Osteocyte (in vitro differentiated cells): ENCODE results near the gene APAF1. TPM values are rescaled to one million over a fixed set of nuclear protein-coding genes. Genes with fewer than 3 reads are reported as not detected.

Experiments used
- DNase-seq: peaks from one replicate; pipeline ENCODE4 v3.0.0; 2021; ENCODE audit warnings: mixed read lengths; ENCODE audit not compliant: unreplicated experiment; ENCODE audit errors: extremely low spot score
- H3K27ac Mint-ChIP-seq: one replicate; pipeline ENCODE4 v1.8.0; 2021; ENCODE audit warnings: mild to moderate bottlenecking, mixed read lengths; ENCODE audit not compliant: unreplicated experiment
- H3K27me3 Mint-ChIP-seq: one replicate; pipeline ENCODE4 v1.8.0; 2021; ENCODE audit warnings: mixed read lengths; ENCODE audit not compliant: unreplicated experiment
- H3K36me3 Mint-ChIP-seq: one replicate; pipeline ENCODE4 v1.8.0; 2021; ENCODE audit warnings: mixed read lengths; ENCODE audit not compliant: unreplicated experiment
- H3K4me1 Mint-ChIP-seq: one replicate; pipeline ENCODE4 v1.8.0; 2021; ENCODE audit warnings: mixed read lengths; ENCODE audit not compliant: unreplicated experiment
- H3K4me3 Mint-ChIP-seq: one replicate; pipeline ENCODE4 v1.8.0; 2021; ENCODE audit warnings: mild to moderate bottlenecking, moderate library complexity, mixed read lengths; ENCODE audit not compliant: unreplicated experiment
- H3K9me3 Mint-ChIP-seq: one replicate; pipeline ENCODE4 v1.8.0; 2021; ENCODE audit warnings: mixed read lengths; ENCODE audit not compliant: unreplicated experiment
- total RNA-seq: library from RNA; stranded (reverse); gene quantifications from 2 replicates; pipeline ENCODE4 v1.2.1, GENCODE V29; 2021
- TF ChIP-seq, protein P1 (sequence below): fragments of 200-600 bp; sonication (generic); IDR thresholded peaks from 2 replicates; pipeline ENCODE4 v1.5.0; 2021; ENCODE audit warnings: antibody characterized with exemption, mild to moderate bottlenecking, moderate library complexity

Gene APAF1
- total RNA-seq, 1 donor from 2014 or later = 14.4 TPM

DNA sequence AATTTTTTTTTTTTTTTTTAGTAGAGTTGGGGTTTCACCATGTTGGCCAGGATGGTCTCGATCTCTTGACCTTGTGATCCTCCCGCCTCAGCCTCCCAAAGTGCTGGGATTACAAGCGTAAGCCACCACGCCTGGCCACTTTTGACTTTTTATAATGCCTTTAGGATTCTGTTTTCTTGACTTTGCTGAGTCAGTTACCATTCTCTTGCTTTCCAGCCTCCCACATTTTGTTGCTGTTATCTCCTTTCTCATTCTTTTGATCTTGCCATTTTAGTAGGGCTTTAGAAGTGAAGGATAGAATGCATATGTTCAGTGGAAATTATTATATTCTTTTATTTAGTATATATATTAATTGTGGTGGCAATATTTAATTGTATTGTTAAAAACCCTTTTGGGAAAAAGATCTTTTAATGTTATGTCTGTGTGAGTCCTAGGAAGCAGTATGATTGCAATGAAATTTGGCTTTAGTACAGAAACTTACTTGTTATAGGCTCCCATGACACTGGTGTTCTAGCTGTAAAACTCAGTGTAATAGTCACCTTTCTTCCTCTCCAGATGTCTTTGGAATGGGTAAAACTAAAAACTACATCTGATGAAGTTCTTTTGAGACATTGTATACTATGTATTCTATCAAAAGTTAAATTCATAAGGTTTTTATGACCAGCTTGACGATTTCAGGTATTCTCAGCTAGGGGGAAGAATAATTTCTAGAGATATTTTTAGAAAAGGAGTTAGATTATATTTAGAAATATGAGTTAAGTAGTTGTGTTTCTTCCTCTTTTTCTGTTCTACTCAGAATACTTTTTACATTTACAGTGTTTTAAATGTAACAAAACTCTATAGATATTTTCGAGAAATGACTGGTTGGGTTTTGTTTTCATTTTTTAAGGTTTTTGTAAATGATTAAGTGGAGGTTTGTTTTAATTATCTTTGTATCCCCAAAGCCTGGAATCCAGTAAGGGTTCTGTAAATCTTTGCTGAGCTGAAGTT is 74.7 kb downstream of the APAF1 start:
- Mint-ChIP-seq H3K4me1 (no peaks in the 10 kb centered on the region), H3K27ac (no peak overlapping the region), H3K4me3 (no peak overlapping the region), H3K27me3 (no peaks in the 10 kb centered on the region), H3K36me3 (peaks cover 36% of the 10 kb centered on the region), H3K9me3 (no peaks in the 10 kb centered on the region)
- DNase-seq = no peak
- TF ChIP-seq, protein P1, sequence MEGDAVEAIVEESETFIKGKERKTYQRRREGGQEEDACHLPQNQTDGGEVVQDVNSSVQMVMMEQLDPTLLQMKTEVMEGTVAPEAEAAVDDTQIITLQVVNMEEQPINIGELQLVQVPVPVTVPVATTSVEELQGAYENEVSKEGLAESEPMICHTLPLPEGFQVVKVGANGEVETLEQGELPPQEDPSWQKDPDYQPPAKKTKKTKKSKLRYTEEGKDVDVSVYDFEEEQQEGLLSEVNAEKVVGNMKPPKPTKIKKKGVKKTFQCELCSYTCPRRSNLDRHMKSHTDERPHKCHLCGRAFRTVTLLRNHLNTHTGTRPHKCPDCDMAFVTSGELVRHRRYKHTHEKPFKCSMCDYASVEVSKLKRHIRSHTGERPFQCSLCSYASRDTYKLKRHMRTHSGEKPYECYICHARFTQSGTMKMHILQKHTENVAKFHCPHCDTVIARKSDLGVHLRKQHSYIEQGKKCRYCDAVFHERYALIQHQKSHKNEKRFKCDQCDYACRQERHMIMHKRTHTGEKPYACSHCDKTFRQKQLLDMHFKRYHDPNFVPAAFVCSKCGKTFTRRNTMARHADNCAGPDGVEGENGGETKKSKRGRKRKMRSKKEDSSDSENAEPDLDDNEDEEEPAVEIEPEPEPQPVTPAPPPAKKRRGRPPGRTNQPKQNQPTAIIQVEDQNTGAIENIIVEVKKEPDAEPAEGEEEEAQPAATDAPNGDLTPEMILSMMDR = no peak

DNA sequence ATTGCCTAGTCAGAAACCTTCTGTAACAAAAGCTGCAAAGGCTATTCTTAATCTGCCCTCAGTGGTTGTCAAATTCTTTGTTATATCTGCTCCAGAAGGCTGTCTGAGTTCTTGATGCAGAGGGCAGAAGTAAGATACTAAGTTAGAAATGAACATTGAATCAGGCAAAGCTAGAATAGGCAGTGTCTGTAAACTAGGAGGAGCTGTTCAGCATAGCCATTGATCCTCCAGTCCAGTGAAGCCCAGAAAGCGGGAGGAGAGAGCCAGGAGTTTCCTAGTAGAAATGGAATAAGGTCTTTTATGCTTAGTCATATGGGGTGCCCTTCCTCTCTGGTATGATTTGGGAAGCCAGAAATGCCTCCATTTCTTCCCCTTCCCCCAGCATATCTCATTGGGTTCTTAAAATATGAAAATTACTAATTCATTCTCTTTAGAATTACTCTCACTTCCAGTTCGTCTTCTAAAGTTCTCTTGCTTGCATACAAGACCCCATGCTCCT is 76.2 kb downstream of the APAF1 start:
- Mint-ChIP-seq H3K36me3 (peaks cover 33% of the 10 kb centered on the region), H3K4me3 (no peak overlapping the region), H3K27me3 (no peaks in the 10 kb centered on the region), H3K27ac (no peak overlapping the region), H3K9me3 (no peaks in the 10 kb centered on the region), H3K4me1 (peaks cover 4% of the 10 kb centered on the region)
- no peak for DNase-seq
- TF ChIP-seq, protein P1 = no peak

DNA sequence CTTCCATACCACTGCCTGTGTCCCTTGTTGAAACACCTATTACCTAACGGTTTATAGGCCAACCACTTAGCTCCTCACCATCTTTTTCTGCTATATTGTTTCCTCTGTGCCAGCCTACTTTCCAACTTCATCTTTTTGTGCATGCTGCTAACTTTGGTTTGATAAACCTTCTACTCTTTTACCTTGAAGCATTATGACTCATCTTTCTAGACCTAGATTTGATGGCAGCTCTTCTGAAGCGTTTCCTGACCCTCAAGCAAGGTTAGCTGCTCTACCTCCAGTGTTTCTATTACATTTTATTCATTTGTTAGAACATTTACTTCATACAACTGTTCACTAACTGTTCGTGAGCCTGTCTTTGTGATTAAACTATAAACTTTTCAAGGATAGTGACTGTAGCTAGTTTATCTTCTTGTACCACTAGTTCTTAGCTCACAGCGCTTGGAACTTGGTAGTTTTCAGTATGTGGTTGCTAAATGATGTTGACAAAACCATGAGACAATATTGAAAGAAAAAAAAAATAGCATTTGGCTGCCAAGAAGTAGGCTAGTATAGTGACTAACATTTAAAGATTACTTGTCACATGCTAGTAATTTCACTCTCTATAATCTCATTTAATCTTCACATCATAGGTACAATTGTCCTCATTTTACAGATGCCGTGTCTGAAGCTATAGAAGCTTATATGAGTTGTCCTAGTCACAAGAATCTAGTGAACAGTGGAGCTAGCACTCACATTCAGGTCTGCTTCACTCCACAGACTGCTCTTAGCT is 79.5 kb downstream of the APAF1 start:
- DNase-seq = no peak
- Mint-ChIP-seq H3K4me1 (peaks cover 4% of the 10 kb centered on the region), H3K4me3 (no peak overlapping the region), H3K27ac (no peak overlapping the region), H3K27me3 (no peaks in the 10 kb centered on the region), H3K9me3 (no peaks in the 10 kb centered on the region), H3K36me3 (peaks cover 27% of the 10 kb centered on the region)
- TF ChIP-seq, protein P1 = no peak

DNA sequence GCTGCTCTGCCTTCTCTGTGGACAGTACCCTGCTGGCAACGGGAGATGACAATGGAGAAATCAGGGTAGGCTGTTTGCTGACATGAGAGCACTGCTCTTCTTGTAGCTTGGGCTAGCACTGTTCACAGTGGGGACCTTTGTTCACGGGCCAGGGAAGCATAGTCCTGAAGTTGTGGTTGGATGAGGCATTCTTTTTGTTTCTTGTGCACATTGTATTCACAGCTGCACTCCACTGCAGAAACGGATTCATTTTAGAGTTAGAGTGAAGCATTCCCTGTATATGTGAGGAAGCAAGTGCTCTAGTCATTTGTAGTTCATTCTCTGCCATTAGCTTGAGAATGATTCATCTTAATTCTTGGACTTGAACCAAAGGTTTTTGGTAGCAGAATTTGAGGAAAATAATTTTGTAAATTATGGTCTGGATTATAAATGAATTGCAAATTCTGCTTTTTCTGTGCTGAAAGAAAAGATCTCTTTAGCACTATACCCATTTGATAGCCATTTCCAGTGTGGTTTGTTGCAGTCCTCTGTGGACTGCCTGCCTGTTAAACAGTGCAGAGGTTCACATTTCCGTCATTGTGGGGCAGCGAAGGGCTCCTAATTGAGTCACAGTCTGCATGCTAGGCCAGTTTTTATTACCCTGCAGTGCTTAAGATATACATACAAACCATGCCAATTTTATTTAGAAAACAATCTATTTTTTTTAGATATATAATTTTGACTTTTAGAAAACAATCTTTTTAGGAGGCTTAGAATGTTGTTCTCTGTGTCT is 80.6 kb downstream of the APAF1 start:
- TF ChIP-seq, protein P1 = peak; percentile 71
- peaks cover 32% of the 10 kb centered on the region for H3K36me3 Mint-ChIP-seq
- H3K27ac Mint-ChIP-seq = no peak overlapping the region
- H3K4me3 Mint-ChIP-seq = no peak overlapping the region
- DNase-seq = no peak
- H3K27me3 Mint-ChIP-seq = no peaks in the 10 kb centered on the region
- no peaks in the 10 kb centered on the region for H3K9me3 Mint-ChIP-seq
- H3K4me1 Mint-ChIP-seq = peaks cover 4% of the 10 kb centered on the region
